Measurements from ENCODE around the gene VRK1. TPM values are rescaled to one million over a fixed set of nuclear protein-coding genes. Genes with fewer than 3 reads are reported as not detected.

VRK1 gene
- total RNA-seq, 4 donors from 2014 or later = 13.7 to 17.9 (median 13.8) TPM; not detected in 1

DNA sequence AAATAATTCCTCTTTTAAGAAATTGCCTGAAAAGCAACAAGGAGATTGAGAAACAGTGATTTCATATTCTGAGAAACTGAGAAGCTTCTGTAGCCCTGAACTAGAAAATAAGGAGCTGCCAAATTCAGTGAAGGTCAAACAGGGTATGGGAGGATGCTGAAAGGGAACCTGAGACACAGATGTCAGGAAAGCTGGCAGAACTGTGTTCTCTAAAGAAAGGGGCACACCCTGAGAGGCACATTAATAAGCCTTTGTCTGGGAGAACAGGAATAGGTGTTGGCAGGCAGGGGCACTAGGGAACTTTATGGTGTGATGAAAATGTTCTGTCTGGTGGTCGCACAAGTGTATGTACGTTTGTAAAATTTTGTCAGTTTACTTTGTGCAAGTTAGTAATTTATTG is 29.6 kb downstream of the VRK1 start:
- Histone ChIP-seq H3K9me3 (peaks cover 0 to 6% of the 10 kb centered on the region in 2 donors), H3K27ac (no peak overlapping the region), H3K27me3 (no peaks in the 10 kb centered on the region), H3K4me1 (peaks cover 0 to 6% (median 0%) of the 10 kb centered on the region in 4 donors), H3K4me3 (no peak overlapping the region), H3K36me3 (no peaks in the 10 kb centered on the region)
- in situ Hi-C loops (cut with MboI; ENCODE audit: low pct_ligation_motif_present in 1 of 4, low pct_unique_long_range_greater_than_20kb in 1 of 4, low sequenced_read_pairs in 3 of 4) (no loop called here), intact Hi-C loops (cut with DNase I; ENCODE audit: low total_unique reads) (no loop called here)
- TF ChIP-seq POLR2AphosphoS5 (IDR thresholded peaks at IDR 0.05) (no peak), POLR2A (IDR thresholded peaks at IDR 0.05) (no peak), EP300 (IDR thresholded peaks at IDR 0.05; ENCODE audit: low read depth) (no peak)
- TF ChIP-seq, protein P1, sequence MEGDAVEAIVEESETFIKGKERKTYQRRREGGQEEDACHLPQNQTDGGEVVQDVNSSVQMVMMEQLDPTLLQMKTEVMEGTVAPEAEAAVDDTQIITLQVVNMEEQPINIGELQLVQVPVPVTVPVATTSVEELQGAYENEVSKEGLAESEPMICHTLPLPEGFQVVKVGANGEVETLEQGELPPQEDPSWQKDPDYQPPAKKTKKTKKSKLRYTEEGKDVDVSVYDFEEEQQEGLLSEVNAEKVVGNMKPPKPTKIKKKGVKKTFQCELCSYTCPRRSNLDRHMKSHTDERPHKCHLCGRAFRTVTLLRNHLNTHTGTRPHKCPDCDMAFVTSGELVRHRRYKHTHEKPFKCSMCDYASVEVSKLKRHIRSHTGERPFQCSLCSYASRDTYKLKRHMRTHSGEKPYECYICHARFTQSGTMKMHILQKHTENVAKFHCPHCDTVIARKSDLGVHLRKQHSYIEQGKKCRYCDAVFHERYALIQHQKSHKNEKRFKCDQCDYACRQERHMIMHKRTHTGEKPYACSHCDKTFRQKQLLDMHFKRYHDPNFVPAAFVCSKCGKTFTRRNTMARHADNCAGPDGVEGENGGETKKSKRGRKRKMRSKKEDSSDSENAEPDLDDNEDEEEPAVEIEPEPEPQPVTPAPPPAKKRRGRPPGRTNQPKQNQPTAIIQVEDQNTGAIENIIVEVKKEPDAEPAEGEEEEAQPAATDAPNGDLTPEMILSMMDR (IDR thresholded peaks at IDR 0.05) = no peak
- DNase-seq = no peak
- WGBS, 2 donors (ENCODE audit: low coverage in 1 of 2) = 18 to 34% methylated on average over 2 of the region's 2 CpGs

DNA sequence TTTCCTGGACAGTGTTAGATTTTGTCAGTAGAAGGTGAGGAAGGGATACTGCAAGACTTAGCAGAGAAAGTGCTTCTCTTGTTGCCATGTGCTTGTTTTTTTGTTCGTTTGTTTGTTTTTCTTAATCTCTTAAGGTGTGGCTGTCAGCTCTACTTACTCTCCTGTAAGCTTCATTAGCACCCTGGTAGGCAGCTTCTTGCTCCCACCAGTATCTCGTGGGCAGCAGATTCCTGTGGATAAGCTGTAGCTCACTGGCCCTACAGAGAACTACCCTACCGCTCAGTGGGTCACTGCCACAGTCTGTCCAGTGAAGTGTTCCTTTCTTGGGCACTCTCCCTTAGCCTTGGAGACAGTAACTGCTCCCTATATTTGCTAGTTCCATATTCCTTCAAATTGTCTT is 30.1 kb downstream of the VRK1 start:
- Histone ChIP-seq H3K4me3 (no peak overlapping the region), H3K9me3 (peaks cover 0 to 6% of the 10 kb centered on the region in 2 donors), H3K27ac (no peak overlapping the region), H3K27me3 (no peaks in the 10 kb centered on the region), H3K36me3 (no peaks in the 10 kb centered on the region), H3K4me1 (peaks cover 0 to 6% (median 0%) of the 10 kb centered on the region in 4 donors)
- no peak for DNase-seq
- in situ Hi-C loops (cut with MboI; ENCODE audit: low pct_ligation_motif_present in 1 of 4, low pct_unique_long_range_greater_than_20kb in 1 of 4, low sequenced_read_pairs in 3 of 4) (no loop called here), intact Hi-C loops (cut with DNase I; ENCODE audit: low total_unique reads) (no loop called here)
- 25 to 53% methylated on average over 1 to 3 of the region's 3 CpGs for WGBS, 2 donors (ENCODE audit: low coverage in 1 of 2)
- TF ChIP-seq POLR2AphosphoS5 (IDR thresholded peaks at IDR 0.05) (no peak), EP300 (IDR thresholded peaks at IDR 0.05; ENCODE audit: low read depth) (no peak), POLR2A (IDR thresholded peaks at IDR 0.05) (no peak)
- TF ChIP-seq, protein P1 (IDR thresholded peaks at IDR 0.05) = no peak

DNA sequence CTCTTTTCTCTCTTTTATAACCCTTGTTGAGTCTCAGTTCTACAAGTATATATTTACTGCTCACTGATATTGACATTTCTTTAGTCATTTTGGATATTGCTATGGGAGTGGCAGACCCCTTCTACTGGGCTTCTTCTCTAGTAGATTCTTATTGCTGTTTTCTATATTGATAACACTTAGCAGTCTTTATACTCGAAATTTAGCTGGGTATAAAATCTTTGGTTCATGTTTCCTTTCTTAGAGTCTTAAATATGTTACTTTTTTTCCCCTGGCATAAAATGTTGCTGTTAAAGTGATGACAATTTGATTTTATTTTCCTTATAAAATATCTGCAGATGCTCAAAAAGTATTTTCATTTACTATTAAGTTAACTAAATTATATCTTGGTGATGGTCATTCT is 32.6 kb downstream of the VRK1 start:
- no peak for DNase-seq
- in situ Hi-C loops (cut with MboI; ENCODE audit: low pct_ligation_motif_present in 1 of 4, low pct_unique_long_range_greater_than_20kb in 1 of 4, low sequenced_read_pairs in 3 of 4) = no loop called here

DNA sequence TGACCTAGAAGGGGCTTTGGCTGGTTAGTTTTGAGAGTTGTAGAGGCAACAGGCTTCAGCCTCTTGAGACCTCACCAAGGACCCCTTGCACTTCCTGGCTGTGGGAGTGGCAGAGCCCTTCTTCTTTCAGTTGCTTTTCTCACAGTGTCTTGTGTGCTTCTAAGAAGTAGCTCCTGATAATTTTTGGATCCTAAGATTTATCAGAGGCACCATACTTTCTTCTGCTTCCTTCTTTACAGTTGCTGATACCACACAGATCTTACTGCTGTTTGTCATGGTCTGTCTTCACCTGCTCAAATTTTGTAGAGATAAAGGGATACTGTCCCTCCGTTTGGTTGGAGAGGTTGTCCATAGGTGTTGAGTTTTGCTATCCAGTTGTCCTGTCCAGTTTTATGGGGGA is 33.8 kb downstream of the VRK1 start:
- DNase-seq = no peak
- intact Hi-C loops (cut with DNase I; ENCODE audit: low total_unique reads) (no loop called here), in situ Hi-C loops (cut with MboI; ENCODE audit: low pct_ligation_motif_present in 1 of 4, low pct_unique_long_range_greater_than_20kb in 1 of 4, low sequenced_read_pairs in 3 of 4) (no loop called here)
- H3K4me3 ChIP-seq = no peak overlapping the region
- H3K27ac ChIP-seq = no peak overlapping the region
- H3K27me3 ChIP-seq = no peaks in the 10 kb centered on the region
- WGBS, 2 donors (ENCODE audit: low coverage in 1 of 2) = 58% methylated on average over 1 of the region's 1 CpG; no CpG with 5 or more reads in 1 of the 2 donors
- H3K4me1 ChIP-seq = peaks cover 0 to 6% (median 0%) of the 10 kb centered on the region in 4 donors
- H3K36me3 ChIP-seq = peaks cover 0 to 4% (median 0%) of the 10 kb centered on the region in 4 donors
- peaks cover 0 to 6% of the 10 kb centered on the region in 2 donors for H3K9me3 ChIP-seq
- TF ChIP-seq POLR2A (IDR thresholded peaks at IDR 0.05) (no peak), POLR2AphosphoS5 (IDR thresholded peaks at IDR 0.05) (no peak), EP300 (IDR thresholded peaks at IDR 0.05; ENCODE audit: low read depth) (no peak)
- TF ChIP-seq, protein P1 (IDR thresholded peaks at IDR 0.05) = no peak

More for the DNA sequence above, 32.6 kb downstream of the VRK1 start:
- Histone ChIP-seq H3K27me3 (no peaks in the 10 kb centered on the region), H3K36me3 (peaks cover 0 to 4% (median 0%) of the 10 kb centered on the region in 4 donors), H3K27ac (no peak overlapping the region), H3K9me3 (peaks cover 0 to 6% of the 10 kb centered on the region in 2 donors), H3K4me1 (peaks cover 0 to 6% (median 0%) of the 10 kb centered on the region in 4 donors), H3K4me3 (no peak overlapping the region)
- 94 to 100% methylated on average over 1 of the region's 1 CpG for WGBS, 2 donors (ENCODE audit: low coverage in 1 of 2)
- TF ChIP-seq EP300 (IDR thresholded peaks at IDR 0.05; ENCODE audit: low read depth) (no peak), POLR2A (IDR thresholded peaks at IDR 0.05) (no peak), POLR2AphosphoS5 (IDR thresholded peaks at IDR 0.05) (no peak)
- TF ChIP-seq, protein P1 (IDR thresholded peaks at IDR 0.05) = no peak
- intact Hi-C loops (cut with DNase I; ENCODE audit: low total_unique reads) = no loop called here

Data from transverse colon (tissue), 4 donors.